CD4-positive, alpha-beta T cell (primary cell): Measurements from ENCODE around the gene LAMA3. TPM values are rescaled to one million over a fixed set of nuclear protein-coding genes. Genes with fewer than 3 reads are reported as not detected.
A peak's percentile ranks its signal among the peaks of the same experiment; 100 is the strongest.

Experiments
- ATAC-seq: fragments of 200-7000 bp; cut with Tn5 transposase; one replicate; pipeline ENCODE4 v1.10.0; 2022; ENCODE audit warnings: mild to moderate bottlenecking; ENCODE audit not compliant: poor library complexity
- CTCF ChIA-PET: fragments of 350-600 bp; sonication (Branson Sonifier 250); formaldehyde crosslinking; loops from one replicate; lab custom pipeline; 2021; ENCODE audit warnings: antibody characterized with exemption, inconsistent platforms; lab: Charles Lee
- POLR2A ChIA-PET: fragments of 350-600 bp; sonication (Branson Sonifier 250); formaldehyde crosslinking; loops from one replicate; lab custom pipeline; 2021; ENCODE audit warnings: antibody characterized with exemption, inconsistent platforms; lab: Charles Lee
- DNase-seq, 14 experiments: peaks; one replicate each; pipeline ENCODE4 v3.0.0-alpha.2; 2013 to 2020; ENCODE audit warnings: mixed read lengths in 2 of 14
- H3K27ac ChIP-seq, 2 donors: one replicate each; pipeline versions ENCODE4 v1.5.1 to v1.7.0; 2013; ENCODE audit warnings: low read length in 2 of 2, low read depth in 1 of 2, mild to moderate bottlenecking in 1 of 2
- H3K27me3 ChIP-seq, 2 experiments: 1 replicate in 1 of 2; 2 replicates in 1 of 2; pipeline versions ENCODE4 v1.6.1 to v1.7.0; 2013; ENCODE audit warnings: low read length in 2 of 2, control low read depth in 1 of 2, mild to moderate bottlenecking in 1 of 2, moderate library complexity in 1 of 2; ENCODE audit not compliant: insufficient read depth in 2 of 2, control insufficient read depth in 1 of 2
- H3K36me3 ChIP-seq: one replicate; pipeline ENCODE4 v1.6.1; 2013; ENCODE audit warnings: low read length, control low read depth; ENCODE audit not compliant: insufficient read depth
- H3K4me1 ChIP-seq: one replicate; pipeline ENCODE4 v1.6.1; 2013; ENCODE audit warnings: low read length, control low read depth; ENCODE audit not compliant: insufficient read depth
- H3K4me3 ChIP-seq: one replicate; pipeline ENCODE4 v1.5.1; 2013; ENCODE audit warnings: mild to moderate bottlenecking, low read length, moderate library complexity
- H3K9me3 ChIP-seq, 2 experiments: 1 replicate in 1 of 2; 2 replicates in 1 of 2; pipeline versions ENCODE4 v1.6.1 to v1.7.0; 2013; ENCODE audit warnings: low read length in 2 of 2, mild to moderate bottlenecking in 2 of 2, control low read depth in 1 of 2, moderate library complexity in 1 of 2; ENCODE audit not compliant: control insufficient read depth in 1 of 2, insufficient read depth in 1 of 2
- H3K27ac Mint-ChIP-seq: one replicate; pipeline ENCODE4 v1.8.0; 2020; ENCODE audit warnings: mixed read lengths
- H3K27me3 Mint-ChIP-seq: one replicate; pipeline ENCODE4 v1.8.0; 2021; ENCODE audit warnings: mixed read lengths
- H3K36me3 Mint-ChIP-seq: one replicate; pipeline ENCODE4 v1.8.0; 2021; ENCODE audit warnings: low read depth, mixed read lengths
- H3K4me1 Mint-ChIP-seq: one replicate; pipeline ENCODE4 v1.8.0; 2021; ENCODE audit warnings: low read depth, mixed read lengths
- H3K4me3 Mint-ChIP-seq: one replicate; pipeline ENCODE4 v1.8.0; 2020; ENCODE audit warnings: mild to moderate bottlenecking, mixed read lengths
- H3K9me3 Mint-ChIP-seq: one replicate; pipeline ENCODE4 v1.8.0; 2020; ENCODE audit warnings: mixed read lengths
- intact Hi-C, 2 experiments: fragments of 100-400 bp; cut with DNase I in 1 of 2; cut with micrococcal nuclease in 1 of 2; formaldehyde crosslinking; loops; one replicate each; pipeline versions ENCODE4 v1.15.1 to v1.9.0; 2023 to 2025; cut with DNase I, micrococcal nuclease
- total RNA-seq, 174 experiments: library from RNA in 2 of 174; stranded (reverse) in 2 of 174; gene quantifications; one replicate each; pipeline ENCODE4 v1.2.3 and lab custom pipeline; 2021 to 2026
- TF ChIP-seq, protein P1 (sequence below): fragments of 200-600 bp; IDR thresholded peaks from one replicate; pipeline ENCODE4 v1.8.0; 2022; ENCODE audit warnings: antibody characterized with exemption, mild to moderate bottlenecking

LAMA3 gene
- total RNA-seq, 2 experiments from 2014 or later, result 0.19 TPM; not detected in 1

DNA sequence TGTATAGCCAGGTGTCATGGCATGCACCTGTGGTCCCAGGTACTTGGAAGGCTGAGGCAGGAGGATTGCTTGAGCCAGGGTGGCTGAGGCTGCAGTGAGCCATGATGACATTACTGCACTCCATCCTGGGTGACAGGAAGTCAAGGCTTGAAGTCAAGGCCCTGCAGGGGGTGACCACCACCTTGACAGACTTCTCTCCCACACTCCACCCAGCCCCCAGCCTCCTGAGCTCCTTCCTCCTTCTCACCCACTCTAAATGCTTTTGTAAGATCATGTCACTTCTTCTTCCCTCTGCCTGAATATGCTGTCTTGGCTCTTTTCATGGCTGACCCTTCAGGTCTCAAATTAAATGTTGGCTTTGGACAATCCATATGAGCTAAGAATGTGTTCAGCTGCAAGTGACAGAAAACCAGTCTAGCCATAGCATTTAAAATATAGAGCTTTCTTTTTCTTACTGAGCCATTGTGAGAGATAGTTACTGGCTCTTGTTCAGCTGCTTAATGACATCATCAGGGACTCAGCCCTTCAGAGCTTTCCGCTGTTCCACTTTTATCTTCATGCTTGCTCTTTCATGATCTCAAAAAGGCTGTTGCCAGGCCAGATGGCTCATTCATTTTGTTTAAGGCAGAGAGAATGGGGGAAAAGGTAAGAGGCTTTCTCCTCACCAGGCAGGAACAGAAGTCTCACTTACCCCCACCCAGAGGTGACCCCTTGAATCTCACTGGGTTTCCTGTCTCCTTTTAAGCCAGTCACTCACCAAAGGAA lies 288.6 kb downstream of the LAMA3 start:
- ChIA-PET CTCF (no interaction called here), POLR2A (interaction anchor here (0.5 to 1.7 kb wide), 9 partner anchors 11 to 66 kb away, joined by 3 to 9 read pairs (median 3); no protein-coding TSS in a partner anchor)
- Histone ChIP-seq H3K4me3 (no peak overlapping the region), H3K27me3 (no peaks in the 10 kb centered on the region), H3K4me1 (peaks cover 30% of the 10 kb centered on the region), H3K36me3 (no peaks in the 10 kb centered on the region), H3K9me3 (no peaks in the 10 kb centered on the region), H3K27ac (peak overlapping the region in 1 of 2 donors; percentile 10)
- DNase-seq, result peak in 5 of 14 experiments; percentile 18 to 73 (median 48)
- peak overlapping the region; percentile 50 for H3K27ac Mint-ChIP-seq
- H3K36me3 Mint-ChIP-seq, result no peaks in the 10 kb centered on the region
- peaks cover 55% of the 10 kb centered on the region for H3K4me1 Mint-ChIP-seq
- H3K9me3 Mint-ChIP-seq, result peaks cover 5% of the 10 kb centered on the region
- peak overlapping the region; percentile 1 for H3K4me3 Mint-ChIP-seq
- TF ChIP-seq, protein P1, sequence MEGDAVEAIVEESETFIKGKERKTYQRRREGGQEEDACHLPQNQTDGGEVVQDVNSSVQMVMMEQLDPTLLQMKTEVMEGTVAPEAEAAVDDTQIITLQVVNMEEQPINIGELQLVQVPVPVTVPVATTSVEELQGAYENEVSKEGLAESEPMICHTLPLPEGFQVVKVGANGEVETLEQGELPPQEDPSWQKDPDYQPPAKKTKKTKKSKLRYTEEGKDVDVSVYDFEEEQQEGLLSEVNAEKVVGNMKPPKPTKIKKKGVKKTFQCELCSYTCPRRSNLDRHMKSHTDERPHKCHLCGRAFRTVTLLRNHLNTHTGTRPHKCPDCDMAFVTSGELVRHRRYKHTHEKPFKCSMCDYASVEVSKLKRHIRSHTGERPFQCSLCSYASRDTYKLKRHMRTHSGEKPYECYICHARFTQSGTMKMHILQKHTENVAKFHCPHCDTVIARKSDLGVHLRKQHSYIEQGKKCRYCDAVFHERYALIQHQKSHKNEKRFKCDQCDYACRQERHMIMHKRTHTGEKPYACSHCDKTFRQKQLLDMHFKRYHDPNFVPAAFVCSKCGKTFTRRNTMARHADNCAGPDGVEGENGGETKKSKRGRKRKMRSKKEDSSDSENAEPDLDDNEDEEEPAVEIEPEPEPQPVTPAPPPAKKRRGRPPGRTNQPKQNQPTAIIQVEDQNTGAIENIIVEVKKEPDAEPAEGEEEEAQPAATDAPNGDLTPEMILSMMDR, result no peak
- intact Hi-C loops, result no loop called here
- no peaks in the 10 kb centered on the region for H3K27me3 Mint-ChIP-seq
- peak; percentile 98 for ATAC-seq

DNA sequence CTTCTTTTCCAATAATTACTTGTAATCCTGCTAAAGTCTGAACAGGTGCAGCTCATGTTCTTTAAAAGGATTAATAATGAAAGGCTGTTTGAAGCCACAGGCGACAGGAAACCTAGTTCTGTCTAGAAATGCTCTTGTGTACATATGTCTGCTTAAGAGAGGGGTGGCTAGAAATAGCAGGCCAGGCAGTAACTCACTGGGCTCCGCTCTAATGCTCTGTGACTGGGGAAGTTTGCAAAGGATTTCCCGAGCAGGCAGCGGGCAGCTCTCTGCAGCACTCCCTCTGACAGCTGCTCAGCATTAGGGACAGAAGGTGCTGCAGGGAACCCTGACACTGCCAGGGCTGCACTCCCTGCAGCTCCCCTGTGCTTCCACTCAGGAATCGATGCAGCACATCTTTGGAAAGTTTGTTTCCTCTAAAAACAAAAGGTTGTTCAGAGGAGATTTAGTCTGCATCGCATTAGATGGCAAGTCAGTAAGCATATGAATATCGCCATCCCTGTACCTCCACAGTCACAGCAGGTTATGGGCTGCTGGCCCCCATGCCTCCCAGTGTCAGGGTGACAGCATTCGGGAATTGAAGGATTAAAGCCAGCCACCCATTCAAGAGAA lies 292.2 kb downstream of the LAMA3 start:
- ChIA-PET CTCF (interaction anchor here (1.9 kb wide), 1 partner anchor 63 kb away, joined by 5 read pairs; no protein-coding TSS in a partner anchor), POLR2A (interaction anchor here (1.0 kb wide), 1 partner anchor 42 kb away, joined by 3 read pairs; no protein-coding TSS in a partner anchor)
- Histone ChIP-seq H3K27ac (no peak overlapping the region), H3K4me3 (no peak overlapping the region), H3K4me1 (peaks cover 30% of the 10 kb centered on the region), H3K27me3 (no peaks in the 10 kb centered on the region), H3K9me3 (no peaks in the 10 kb centered on the region), H3K36me3 (no peaks in the 10 kb centered on the region)
- H3K4me3 Mint-ChIP-seq, result no peak overlapping the region
- H3K9me3 Mint-ChIP-seq, result peaks cover 5% of the 10 kb centered on the region
- H3K27ac Mint-ChIP-seq, result no peak overlapping the region
- intact Hi-C loops, result no loop called here
- DNase-seq (no peak), ATAC-seq (no peak)
- TF ChIP-seq, protein P1, result no peak
- H3K36me3 Mint-ChIP-seq, result no peaks in the 10 kb centered on the region
- no peaks in the 10 kb centered on the region for H3K27me3 Mint-ChIP-seq
- peaks cover 41% of the 10 kb centered on the region for H3K4me1 Mint-ChIP-seq

DNA sequence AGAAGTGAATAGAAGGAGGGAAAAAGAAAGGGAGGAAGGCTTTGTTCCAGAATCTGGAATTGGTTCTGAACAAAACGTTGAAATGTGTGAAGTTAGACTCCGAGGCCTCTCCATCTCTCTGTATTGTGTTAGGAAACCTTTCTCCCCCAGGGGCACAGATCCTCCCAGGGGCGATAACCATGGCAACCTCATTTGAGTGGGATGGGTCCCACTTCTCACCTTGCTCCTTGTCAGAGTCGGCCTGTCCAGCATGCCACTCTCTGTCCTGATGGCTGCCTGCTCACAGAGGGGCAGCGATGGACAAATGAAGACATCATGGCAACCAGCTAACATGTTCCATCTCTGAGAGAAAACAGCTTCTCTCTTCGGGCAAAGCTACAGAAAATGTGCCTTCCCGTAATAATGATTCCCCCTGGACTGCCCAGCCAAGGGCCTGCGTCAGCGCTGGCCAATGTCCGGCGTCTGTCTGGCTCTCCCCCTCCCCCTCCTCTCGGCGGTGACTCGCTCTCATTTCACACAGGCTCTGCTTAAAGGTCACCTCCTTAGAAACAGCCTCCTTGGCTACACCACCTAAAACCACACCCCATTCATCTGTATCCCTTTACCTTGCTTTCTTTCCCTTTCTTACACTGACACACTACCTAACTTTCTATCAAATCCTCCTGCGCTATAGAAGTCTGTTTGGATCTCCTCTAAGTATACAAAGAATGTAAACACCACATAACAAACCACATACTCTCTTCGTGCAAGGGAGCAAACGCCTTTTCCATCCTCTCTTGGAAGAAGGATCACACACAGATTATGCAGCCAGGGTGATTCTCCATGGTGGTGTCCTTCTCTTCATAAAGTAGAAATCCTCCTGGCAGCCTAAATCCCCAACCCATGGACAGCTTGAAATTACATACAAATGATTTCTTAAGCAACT lies 293.2 kb downstream of the LAMA3 start:
- ChIA-PET CTCF (no interaction called here), POLR2A (interaction anchor here (1.5 kb wide), 1 partner anchor 11 kb away, joined by 7 read pairs; no protein-coding TSS in a partner anchor)
- H3K27ac ChIP-seq, result no peak overlapping the region
- H3K27me3 ChIP-seq, result no peaks in the 10 kb centered on the region
- peaks cover 1% of the 10 kb centered on the region for H3K9me3 Mint-ChIP-seq
- TF ChIP-seq, protein P1, result no peak
- intact Hi-C loops, result no loop called here
- no peaks in the 10 kb centered on the region for H3K27me3 Mint-ChIP-seq
- H3K27ac Mint-ChIP-seq, result no peak overlapping the region
- H3K9me3 ChIP-seq, result no peaks in the 10 kb centered on the region
- ATAC-seq (no peak), DNase-seq (no peak)
- no peak overlapping the region for H3K4me3 ChIP-seq
- H3K4me1 Mint-ChIP-seq, result peaks cover 40% of the 10 kb centered on the region
- H3K4me3 Mint-ChIP-seq, result no peak overlapping the region
- no peaks in the 10 kb centered on the region for H3K36me3 ChIP-seq
- H3K4me1 ChIP-seq, result peaks cover 32% of the 10 kb centered on the region
- no peaks in the 10 kb centered on the region for H3K36me3 Mint-ChIP-seq
